ENCODE measurements around the gene AKR1B15. TPM values are rescaled to one million over a fixed set of nuclear protein-coding genes. Genes with fewer than 3 reads are reported as not detected.
A peak's percentile ranks its signal among the peaks of the same experiment; 100 is the strongest.

Gene AKR1B15
- total RNA-seq, 1 experiment from 2014 or later = 0.73 TPM

- no peaks in the 10 kb centered on the region for H3K27me3 Mint-ChIP-seq (ENCODE audit: unreplicated experiment)
- peak overlapping the region; percentile 1 for H3K27ac Mint-ChIP-seq (ENCODE audit: unreplicated experiment)
- H3K9me3 Mint-ChIP-seq (ENCODE audit: low read depth, unreplicated experiment) = no peaks in the 10 kb centered on the region
- CTCF ChIA-PET = interaction anchor here (1.3 kb wide), 1 partner anchor 19 kb away, joined by 3 read pairs; no protein-coding TSS in a partner anchor
- BruUV-seq (replicated peaks) = no TSS peak
- intact Hi-C loops (cut with micrococcal nuclease; ENCODE audit: unreplicated experiment) = no loop called here
- H3K36me3 Mint-ChIP-seq (ENCODE audit: insufficient read depth, unreplicated experiment) = peaks cover 32% of the 10 kb centered on the region
- no peak for DNase-seq
- H3K4me1 Mint-ChIP-seq (ENCODE audit: low read depth, unreplicated experiment) = peaks cover 58% of the 10 kb centered on the region
- H3K4me3 Mint-ChIP-seq (ENCODE audit: low read depth, unreplicated experiment) = peak overlapping the region; percentile 45
- TF ChIP-seq CTCF (IDR thresholded peaks at IDR 0.05; ENCODE audit: unreplicated experiment) = no peak
Observed at GRCh38 chr7:134532954-134533218, 16.0 kb upstream of the AKR1B15 start.

- Mint-ChIP-seq H3K27ac (ENCODE audit: unreplicated experiment) (peak overlapping the region; percentile 1), H3K4me1 (ENCODE audit: low read depth, unreplicated experiment) (peaks cover 55% of the 10 kb centered on the region), H3K36me3 (ENCODE audit: insufficient read depth, unreplicated experiment) (peaks cover 28% of the 10 kb centered on the region), H3K27me3 (ENCODE audit: unreplicated experiment) (no peaks in the 10 kb centered on the region), H3K4me3 (ENCODE audit: low read depth, unreplicated experiment) (peak overlapping the region; percentile 45), H3K9me3 (ENCODE audit: low read depth, unreplicated experiment) (no peaks in the 10 kb centered on the region)
- no peak for DNase-seq
- CTCF ChIA-PET = interaction anchor here (0.6 to 1.3 kb wide), 2 partner anchors 14 to 19 kb away, joined by 3 to 8 read pairs; no protein-coding TSS in a partner anchor
- TF ChIP-seq CTCF (IDR thresholded peaks at IDR 0.05; ENCODE audit: unreplicated experiment) = no peak
- BruUV-seq (replicated peaks) = no TSS peak
- intact Hi-C loops (cut with micrococcal nuclease; ENCODE audit: unreplicated experiment) = no loop called here
Observed at GRCh38 chr7:134533288-134533771, 15.6 kb upstream of the AKR1B15 start.

GRCh38 chr7:134534633-134535032, 14.3 kb upstream of the AKR1B15 start:
- BruUV-seq (replicated peaks) = no TSS peak
- H3K4me1 Mint-ChIP-seq (ENCODE audit: low read depth, unreplicated experiment) = peaks cover 42% of the 10 kb centered on the region
- no peaks in the 10 kb centered on the region for H3K27me3 Mint-ChIP-seq (ENCODE audit: unreplicated experiment)
- TF ChIP-seq CTCF (IDR thresholded peaks at IDR 0.05; ENCODE audit: unreplicated experiment) = no peak
- peaks cover 18% of the 10 kb centered on the region for H3K36me3 Mint-ChIP-seq (ENCODE audit: insufficient read depth, unreplicated experiment)
- no peaks in the 10 kb centered on the region for H3K9me3 Mint-ChIP-seq (ENCODE audit: low read depth, unreplicated experiment)
- intact Hi-C loops (cut with micrococcal nuclease; ENCODE audit: unreplicated experiment) = no loop called here
- H3K27ac Mint-ChIP-seq (ENCODE audit: unreplicated experiment) = no peak overlapping the region
- H3K4me3 Mint-ChIP-seq (ENCODE audit: low read depth, unreplicated experiment) = no peak overlapping the region
- CTCF ChIA-PET = no interaction called here
- no peak for DNase-seq

GRCh38 chr7:134535272-134535918, 13.5 kb upstream of the AKR1B15 start:
- intact Hi-C loops (cut with micrococcal nuclease; ENCODE audit: unreplicated experiment) = no loop called here
- DNase-seq = no peak
- no peaks in the 10 kb centered on the region for H3K9me3 Mint-ChIP-seq (ENCODE audit: low read depth, unreplicated experiment)
- H3K27me3 Mint-ChIP-seq (ENCODE audit: unreplicated experiment) = no peaks in the 10 kb centered on the region
- no peak overlapping the region for H3K27ac Mint-ChIP-seq (ENCODE audit: unreplicated experiment)
- H3K36me3 Mint-ChIP-seq (ENCODE audit: insufficient read depth, unreplicated experiment) = peaks cover 17% of the 10 kb centered on the region
- TF ChIP-seq CTCF (IDR thresholded peaks at IDR 0.05; ENCODE audit: unreplicated experiment) = no peak
- CTCF ChIA-PET = interaction anchor here (0.6 to 0.7 kb wide), 2 partner anchors 9 to 36 kb away, joined by 3 to 6 read pairs; no protein-coding TSS in a partner anchor
- H3K4me1 Mint-ChIP-seq (ENCODE audit: low read depth, unreplicated experiment) = peaks cover 35% of the 10 kb centered on the region
- BruUV-seq (replicated peaks) = no TSS peak
- no peak overlapping the region for H3K4me3 Mint-ChIP-seq (ENCODE audit: low read depth, unreplicated experiment)

Measured in Calu3 (cell line).